T47D (cell line): Measurements from ENCODE around the gene BUB1B.

Experiments
- DNase-seq, 2 experiments: peaks; one replicate each; pipeline versions ENCODE4 v3.0.0 to v3.0.0-alpha.2; 2011 to 2012; ENCODE audit warnings: low read depth in 1 of 2, low spot score in 1 of 2
- JUND ChIP-seq: IDR thresholded peaks from 2 replicates; pipeline ENCODE4 v1.6.1; 2012; ENCODE audit warnings: low read depth
- in situ Hi-C: cut with HindIII; loops from 2 replicates; pipeline ENCODE4 v1.10.0; 2016; ENCODE audit warnings: low sequenced_read_pairs, low pct_unique_long_range_greater_than_20kb

BUB1B gene

DNA sequence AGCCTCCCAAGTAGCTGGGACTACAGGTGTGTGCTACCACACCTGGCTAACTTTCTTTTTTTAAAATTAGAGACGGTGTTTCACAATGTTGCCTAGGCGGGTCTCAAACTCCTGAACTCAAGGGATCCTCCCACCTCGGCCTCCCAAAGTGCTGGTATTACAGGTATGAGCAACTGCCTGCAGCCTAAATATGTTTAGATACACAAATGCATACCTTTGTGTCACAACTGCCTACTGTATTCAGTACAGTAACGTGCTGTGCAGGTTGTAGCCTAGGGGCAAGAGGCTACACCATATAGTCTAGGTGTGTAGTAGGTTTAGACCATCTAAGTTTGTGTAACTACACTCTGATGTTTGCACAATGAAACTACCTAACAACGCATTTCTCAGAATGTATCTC, 68.4 kb downstream of the BUB1B start:
- in situ Hi-C loops = no loop called here
- no peak for DNase-seq
- no peak for TF ChIP-seq JUND

- in situ Hi-C loops = no loop called here
- DNase-seq = no peak
- no peak for TF ChIP-seq JUND
Observed at GRCh38 chr15:40229956-40230355, 69.1 kb downstream of the BUB1B start.

DNA sequence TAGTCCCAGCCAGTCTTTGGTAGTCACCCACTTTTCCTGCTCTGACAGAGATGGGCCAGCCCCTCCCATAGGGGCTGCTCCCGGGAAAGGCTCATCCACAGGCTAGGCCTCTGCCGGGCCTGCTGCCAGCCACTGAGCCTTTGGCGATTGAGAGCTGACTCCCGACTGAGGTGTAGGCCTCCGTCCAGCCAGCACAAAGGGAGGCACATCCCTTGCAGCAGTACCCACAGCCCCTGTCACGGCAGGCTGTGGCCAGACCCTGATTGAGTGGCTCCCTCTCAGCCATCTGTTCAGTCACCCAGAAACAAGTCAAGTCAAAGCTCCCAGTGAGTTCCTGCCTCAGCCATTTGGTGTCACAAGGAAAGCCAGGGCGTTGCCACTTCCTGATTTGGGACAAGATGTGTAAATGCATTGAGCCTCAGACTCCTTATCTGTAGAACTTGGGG, 71.8 kb downstream of the BUB1B start:
- in situ Hi-C loops = no loop called here
- no peak for DNase-seq
- TF ChIP-seq JUND = no peak

DNA sequence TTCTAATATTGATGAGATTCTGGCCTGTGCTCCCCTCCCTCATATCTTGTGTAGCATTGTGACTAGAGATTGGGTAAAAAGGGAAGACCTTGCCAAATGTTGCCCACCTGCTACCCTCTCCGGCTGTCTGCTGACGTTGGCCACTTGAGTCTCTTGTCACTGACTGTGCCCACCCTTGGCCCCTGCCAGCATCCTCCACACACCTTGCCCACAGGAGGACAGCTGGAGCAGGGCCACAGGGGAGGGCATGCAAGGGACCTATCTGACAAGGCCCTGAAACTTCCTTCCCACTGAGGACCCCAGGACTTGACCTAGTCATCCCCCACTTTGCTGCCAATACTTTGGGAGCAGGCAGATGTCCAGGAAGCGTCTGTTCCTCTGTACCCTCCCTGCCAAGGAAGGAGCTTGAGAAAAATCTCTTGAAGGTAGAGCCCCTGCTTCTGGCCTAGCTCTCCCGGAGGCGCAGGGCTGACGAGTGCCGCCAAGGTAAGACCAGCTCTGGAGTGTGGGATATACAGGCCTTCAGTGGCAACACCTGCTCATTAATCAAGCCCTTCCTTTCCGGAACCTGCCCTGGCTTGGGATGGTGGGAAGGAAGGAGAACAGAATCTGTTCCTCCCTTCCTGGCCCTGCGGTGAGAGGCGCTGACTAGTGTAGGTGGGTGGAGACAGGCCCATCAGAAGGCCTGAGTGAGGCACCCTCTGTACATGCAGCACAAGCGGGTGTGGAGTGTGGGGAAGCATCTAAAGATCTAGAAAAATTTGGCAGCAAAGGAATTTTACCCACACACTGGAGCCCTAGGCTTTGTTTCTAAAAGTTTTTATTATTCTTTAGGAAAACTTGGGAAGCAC, 73.1 kb downstream of the BUB1B start:
- in situ Hi-C loops = no loop called here
- no peak for DNase-seq
- no peak for TF ChIP-seq JUND

DNA sequence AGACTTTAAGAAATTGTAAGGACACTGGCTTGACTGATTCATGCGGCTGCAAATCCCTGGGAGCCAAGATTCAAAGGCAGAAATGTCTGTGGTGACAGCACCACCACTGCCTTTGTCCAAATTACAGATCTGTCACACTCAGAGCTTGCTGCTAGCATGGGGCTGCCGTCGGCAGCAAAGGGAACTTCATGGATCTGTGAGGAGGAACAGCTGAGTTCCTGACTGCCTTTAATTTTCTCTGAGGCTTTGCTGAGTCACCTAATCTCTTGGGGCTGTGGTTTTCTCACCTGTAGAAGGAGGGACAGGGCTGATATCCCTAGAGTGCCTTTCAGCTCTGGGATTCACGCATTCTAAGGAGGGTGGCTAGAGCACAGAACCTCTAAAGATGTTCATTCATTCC, 73.9 kb downstream of the BUB1B start:
- in situ Hi-C loops = no loop called here
- no peak for DNase-seq
- TF ChIP-seq JUND = no peak

DNA sequence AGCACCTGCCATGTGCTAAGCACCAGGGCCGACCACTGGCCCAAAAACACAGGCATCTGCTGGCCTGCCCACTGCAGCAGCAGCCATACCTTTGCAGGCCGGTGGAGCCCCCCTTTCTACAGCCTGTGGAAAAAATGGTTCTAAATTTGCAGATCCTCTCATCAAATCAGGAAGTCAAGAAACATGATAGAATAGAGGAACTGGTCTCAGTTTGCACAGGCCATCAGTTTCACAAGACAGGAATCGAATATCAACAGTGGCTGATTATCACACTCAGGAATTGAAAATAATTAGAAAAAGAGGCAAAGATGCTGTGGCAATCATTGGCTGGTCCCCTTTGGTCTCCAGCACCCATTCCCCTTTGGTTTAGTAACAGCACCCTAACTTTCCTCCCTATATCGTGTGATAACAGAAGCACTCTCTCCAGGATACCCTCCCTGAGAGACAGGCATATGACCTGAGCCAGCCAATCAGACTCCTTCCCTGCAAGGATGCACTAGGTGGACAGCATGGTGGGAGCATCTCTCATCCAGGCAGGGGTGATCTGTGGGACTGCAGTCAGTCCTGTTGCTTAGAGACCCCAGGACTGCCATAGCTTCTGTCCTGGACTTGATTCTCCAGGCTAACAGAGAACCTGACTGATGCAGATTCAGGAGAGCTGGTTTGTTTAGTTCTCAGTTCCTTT, 74.5 kb downstream of the BUB1B start:
- DNase-seq = no peak
- no peak for TF ChIP-seq JUND
- in situ Hi-C loops = no loop called here

GRCh38 chr15:40238532-40239403, 77.9 kb downstream of the BUB1B start, which contains the start of gene PAK6:
Gene PAK6 (plus strand): TSS chr15:40239063. CDS start chr15:40264786, 25,723 bp downstream.
- in situ Hi-C loops = no loop called here
- no peak for TF ChIP-seq JUND
- peak; percentile 76 to 84 for DNase-seq

DNA sequence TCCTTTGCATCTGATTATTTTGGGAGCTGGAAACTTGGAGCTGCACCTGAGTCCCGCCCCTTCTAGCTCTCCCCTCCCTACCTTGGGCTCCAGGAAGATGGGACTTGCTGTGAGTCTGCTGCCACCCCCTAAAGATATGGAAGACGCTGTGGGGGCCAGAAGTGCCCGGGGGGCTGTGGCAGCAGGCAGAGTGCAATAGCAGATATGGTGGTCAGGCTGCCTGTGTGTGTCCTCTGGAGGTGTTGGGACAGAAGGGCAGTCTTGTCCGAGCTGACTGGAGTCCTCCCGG, 78.5 kb downstream of the BUB1B start:
- TF ChIP-seq JUND = no peak
- no peak for DNase-seq
- in situ Hi-C loops = no loop called here

- no peak for TF ChIP-seq JUND
- DNase-seq = no peak
- in situ Hi-C loops = no loop called here
Observed at GRCh38 chr15:40239693-40240618, 79.1 kb downstream of the BUB1B start.

GRCh38 chr15:40240619-40241221, 79.9 kb downstream of the BUB1B start:
- DNase-seq = no peak
- TF ChIP-seq JUND = no peak
- in situ Hi-C loops = no loop called here

DNA sequence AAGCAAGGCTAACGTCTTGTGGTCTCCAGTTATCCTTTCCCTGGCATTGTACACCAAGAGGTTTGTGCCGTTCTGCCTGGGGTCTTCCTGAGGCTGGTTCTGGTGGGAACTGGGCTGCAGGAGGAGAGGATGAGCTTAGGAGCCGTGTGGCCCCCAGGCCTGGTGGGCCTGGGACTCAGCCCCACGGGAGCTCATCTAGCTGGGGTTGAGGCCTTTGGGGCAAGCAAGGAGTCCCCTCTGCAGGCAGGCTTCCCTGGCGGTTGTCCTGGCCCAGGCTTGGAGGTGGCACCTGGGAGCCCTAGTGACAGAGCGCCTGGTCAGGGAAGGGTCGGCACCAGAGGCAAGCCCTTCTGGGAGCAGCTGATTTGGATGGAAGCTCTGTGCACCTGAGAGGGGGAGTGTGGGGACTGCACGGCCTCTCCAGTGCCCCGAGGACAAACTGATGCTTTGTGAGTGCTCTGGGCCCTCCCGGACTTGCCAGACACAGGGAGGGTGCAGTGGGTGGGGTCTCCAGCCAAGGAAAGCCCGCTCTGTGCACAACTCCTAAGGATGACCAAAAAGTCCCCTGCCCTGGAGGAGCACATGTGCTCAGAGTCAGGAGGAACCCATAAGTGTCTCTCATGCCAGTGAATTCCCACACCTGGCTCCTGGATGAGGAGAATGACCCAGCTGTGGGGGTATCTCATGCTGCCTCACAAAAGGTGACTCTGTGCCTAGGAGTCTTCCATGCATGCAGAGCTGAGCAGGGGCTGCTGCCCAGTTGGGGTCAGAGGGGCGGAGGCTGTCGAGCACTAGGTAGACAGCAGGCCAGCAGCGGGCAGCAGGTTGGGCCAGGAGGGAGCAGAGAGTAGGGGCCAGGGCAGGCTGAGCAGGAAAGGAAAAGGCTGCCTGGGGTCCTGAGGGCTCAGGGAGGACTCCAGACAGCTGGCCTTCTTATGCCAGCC, 80.7 kb downstream of the BUB1B start:
- no peak for DNase-seq
- in situ Hi-C loops = no loop called here
- TF ChIP-seq JUND = no peak
